DOHH2 (cell line): ENCODE measurements around the gene STXBP4.

Source experiments
- H3F3A ChIP-seq: fragments of 200-600 bp; sonication (generic), shearing (Covaris generic); 2 replicates; pipeline ENCODE4 v1.6.0; 2016; ENCODE audit warnings: antibody characterized with exemption, mild to moderate bottlenecking; ENCODE audit not compliant: control insufficient read depth, insufficient read depth
- H3K27ac ChIP-seq: fragments of 200-600 bp; sonication (generic); 2 replicates; pipeline ENCODE4 v1.5.1; 2014; ENCODE audit warnings: low read depth, mild to moderate bottlenecking, low read length, moderate library complexity
- H3K27me3 ChIP-seq: fragments of 200-600 bp; sonication (generic); 2 replicates; pipeline ENCODE4 v1.6.1; 2014; ENCODE audit warnings: mild to moderate bottlenecking, low read length, mixed read lengths; ENCODE audit not compliant: control insufficient read depth
- H3K36me3 ChIP-seq: fragments of 200-600 bp; sonication (generic); 2 replicates; pipeline ENCODE4 v1.6.1; 2014; ENCODE audit warnings: mild to moderate bottlenecking, low read length, moderate library complexity, mixed read lengths; ENCODE audit not compliant: control insufficient read depth
- H3K4me1 ChIP-seq: fragments of 200-600 bp; sonication (generic); 2 replicates; pipeline ENCODE4 v1.6.1; 2014; ENCODE audit warnings: mild to moderate bottlenecking, low read length, mixed read lengths; ENCODE audit not compliant: control insufficient read depth
- H3K4me2 ChIP-seq: fragments of 200-600 bp; sonication (generic); 2 replicates; pipeline ENCODE4 v1.6.0; 2014; ENCODE audit warnings: mild to moderate bottlenecking, low read length, moderate library complexity
- H3K4me3 ChIP-seq: fragments of 200-600 bp; sonication (generic); 2 replicates; pipeline ENCODE4 v1.5.1; 2014; ENCODE audit warnings: mild to moderate bottlenecking, low read length, mixed read lengths
- H3K79me2 ChIP-seq: fragments of 200-600 bp; sonication (generic); 2 replicates; pipeline ENCODE4 v1.6.1; 2014; ENCODE audit warnings: mild to moderate bottlenecking, low read length, mixed read lengths; ENCODE audit not compliant: control insufficient read depth
- H3K9me2 ChIP-seq: fragments of 200-600 bp; sonication (generic); replicated peaks from 2 replicates; pipeline ENCODE4 v1.6.1; 2014; ENCODE audit warnings: mild to moderate bottlenecking, low read length, mixed read lengths; ENCODE audit not compliant: control insufficient read depth
- H3K9me3 ChIP-seq: fragments of 200-600 bp; sonication (generic); 2 replicates; pipeline ENCODE4 v1.6.1; 2014; ENCODE audit warnings: antibody characterized with exemption, low read length, mixed read lengths; ENCODE audit not compliant: control insufficient read depth, insufficient read depth
- H4K20me1 ChIP-seq: fragments of 200-600 bp; sonication (generic); 2 replicates; pipeline ENCODE4 v1.6.0; 2014; ENCODE audit warnings: low read depth, mild to moderate bottlenecking, antibody characterized with exemption, low read length, moderate library complexity; ENCODE audit not compliant: control insufficient read depth, insufficient read depth
- EZH2phosphoT487 ChIP-seq: fragments of 200-600 bp; sonication (generic); IDR thresholded peaks from 2 replicates; pipeline ENCODE4 v1.6.1; 2017; ENCODE audit warnings: borderline replicate concordance, mild to moderate bottlenecking, antibody characterized with exemption, low read length, moderate library complexity, mixed read lengths
- TF ChIP-seq, protein P1 (sequence below): fragments of 200-600 bp; sonication (generic); IDR thresholded peaks from one replicate; pipeline ENCODE4 v1.5.1; 2014; ENCODE audit warnings: antibody characterized with exemption, mild to moderate bottlenecking, low read depth, low read length; ENCODE audit not compliant: poor library complexity, severe bottlenecking

Gene STXBP4

GRCh38 chr17:55054429-55054828 lies 85.9 kb downstream of the STXBP4 start:
- Histone ChIP-seq H3K9me2 (no peaks in the 10 kb centered on the region), H3K79me2 (no peaks in the 10 kb centered on the region), H3K4me2 (no peak overlapping the region), H3K27ac (no peak overlapping the region), H3K4me3 (no peak overlapping the region), H4K20me1 (no peaks in the 10 kb centered on the region), H3K36me3 (no peaks in the 10 kb centered on the region), H3K27me3 (no peaks in the 10 kb centered on the region), H3F3A (no peaks in the 10 kb centered on the region), H3K9me3 (no peaks in the 10 kb centered on the region), H3K4me1 (no peaks in the 10 kb centered on the region)
- TF ChIP-seq, protein P1, sequence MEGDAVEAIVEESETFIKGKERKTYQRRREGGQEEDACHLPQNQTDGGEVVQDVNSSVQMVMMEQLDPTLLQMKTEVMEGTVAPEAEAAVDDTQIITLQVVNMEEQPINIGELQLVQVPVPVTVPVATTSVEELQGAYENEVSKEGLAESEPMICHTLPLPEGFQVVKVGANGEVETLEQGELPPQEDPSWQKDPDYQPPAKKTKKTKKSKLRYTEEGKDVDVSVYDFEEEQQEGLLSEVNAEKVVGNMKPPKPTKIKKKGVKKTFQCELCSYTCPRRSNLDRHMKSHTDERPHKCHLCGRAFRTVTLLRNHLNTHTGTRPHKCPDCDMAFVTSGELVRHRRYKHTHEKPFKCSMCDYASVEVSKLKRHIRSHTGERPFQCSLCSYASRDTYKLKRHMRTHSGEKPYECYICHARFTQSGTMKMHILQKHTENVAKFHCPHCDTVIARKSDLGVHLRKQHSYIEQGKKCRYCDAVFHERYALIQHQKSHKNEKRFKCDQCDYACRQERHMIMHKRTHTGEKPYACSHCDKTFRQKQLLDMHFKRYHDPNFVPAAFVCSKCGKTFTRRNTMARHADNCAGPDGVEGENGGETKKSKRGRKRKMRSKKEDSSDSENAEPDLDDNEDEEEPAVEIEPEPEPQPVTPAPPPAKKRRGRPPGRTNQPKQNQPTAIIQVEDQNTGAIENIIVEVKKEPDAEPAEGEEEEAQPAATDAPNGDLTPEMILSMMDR: no peak
- TF ChIP-seq EZH2phosphoT487: no peak

GRCh38 chr17:55056526-55056925 lies 88.0 kb downstream of the STXBP4 start:
- Histone ChIP-seq H3K4me2 (no peak overlapping the region), H3K27ac (no peak overlapping the region), H3F3A (no peaks in the 10 kb centered on the region), H3K36me3 (no peaks in the 10 kb centered on the region), H3K4me1 (no peaks in the 10 kb centered on the region), H3K27me3 (0 out of 2 replicates have a peak, but pooled peaks cover 5% of the 10 kb centered on the region), H3K9me3 (no peaks in the 10 kb centered on the region), H3K4me3 (no peak overlapping the region), H4K20me1 (no peaks in the 10 kb centered on the region), H3K79me2 (no peaks in the 10 kb centered on the region), H3K9me2 (no peaks in the 10 kb centered on the region)
- TF ChIP-seq, protein P1: no peak
- TF ChIP-seq EZH2phosphoT487: no peak

DNA sequence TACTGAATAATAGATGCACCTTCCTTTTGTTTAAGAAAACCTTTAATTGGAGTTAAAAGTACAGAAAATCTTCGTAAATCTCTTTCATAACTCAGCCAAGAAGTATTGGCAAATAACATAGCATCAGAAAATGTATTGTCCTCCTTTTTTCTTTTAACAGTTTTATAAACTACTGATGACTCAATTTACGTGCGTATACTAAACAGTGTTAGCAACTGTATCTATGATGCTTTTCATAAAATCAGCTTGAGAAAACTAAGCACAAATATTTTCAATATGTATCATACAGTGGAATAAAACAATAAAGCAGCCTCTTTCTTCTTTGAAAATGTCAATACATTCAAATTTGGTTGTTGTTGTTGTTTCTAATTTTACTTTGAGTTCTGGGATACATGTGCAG lies 88.6 kb downstream of the STXBP4 start:
- no peak for TF ChIP-seq EZH2phosphoT487
- TF ChIP-seq, protein P1: no peak
- Histone ChIP-seq H3K4me2 (no peak overlapping the region), H3K9me2 (no peaks in the 10 kb centered on the region), H3K27me3 (0 out of 2 replicates have a peak, but pooled peaks cover 5% of the 10 kb centered on the region), H3F3A (no peaks in the 10 kb centered on the region), H3K79me2 (no peaks in the 10 kb centered on the region), H4K20me1 (no peaks in the 10 kb centered on the region), H3K4me1 (no peaks in the 10 kb centered on the region), H3K27ac (no peak overlapping the region), H3K9me3 (no peaks in the 10 kb centered on the region), H3K4me3 (no peak overlapping the region), H3K36me3 (no peaks in the 10 kb centered on the region)
